Rectal smooth muscle tissue (tissue), 1 donor: Measurements from ENCODE around the gene GCFC2.

ENCODE experiments used
- H3K27ac ChIP-seq: one replicate; pipeline ENCODE4 v1.7.0; 2013; ENCODE audit warnings: low read depth, low read length, inconsistent platforms
- H3K27me3 ChIP-seq: one replicate; pipeline ENCODE4 v1.7.0; 2013; ENCODE audit warnings: low read length; ENCODE audit not compliant: control insufficient read depth, insufficient read depth
- H3K36me3 ChIP-seq: one replicate; pipeline ENCODE4 v1.7.0; 2013; ENCODE audit warnings: low read length; ENCODE audit not compliant: control insufficient read depth, insufficient read depth
- H3K4me1 ChIP-seq: one replicate; pipeline ENCODE4 v1.7.0; 2013; ENCODE audit warnings: low read length; ENCODE audit not compliant: control insufficient read depth, insufficient read depth
- H3K4me3 ChIP-seq: one replicate; pipeline ENCODE4 v1.7.0; 2013; ENCODE audit warnings: low read length
- H3K9ac ChIP-seq: one replicate; pipeline ENCODE4 v1.7.0; 2013; ENCODE audit warnings: low read length

Gene GCFC2

GRCh38 chr2:75710577-75711253 is at the start of gene GCFC2:
Gene GCFC2, minus strand, starts transcription at chr2:75710915. Its CDS starts 60 bp downstream, at chr2:75710855.
- Histone ChIP-seq H3K4me3 (peak within 1 kb of the TSS; percentile 71), H3K36me3 (peaks cover 3% of the 10 kb centered on the region), H3K9ac (peak within 1 kb of the TSS; percentile 73), H3K27ac (peak within 1 kb of the TSS; percentile 85), H3K4me1 (peaks cover 8% of the 10 kb centered on the region), H3K27me3 (no peaks in the 10 kb centered on the region)

GRCh38 chr2:75752828-75753227 is 42.1 kb upstream of the GCFC2 start:
- no peaks in the 10 kb centered on the region for H3K4me1 ChIP-seq
- H3K36me3 ChIP-seq = no peaks in the 10 kb centered on the region
- no peak overlapping the region for H3K9ac ChIP-seq
- H3K4me3 ChIP-seq = no peak overlapping the region
- no peak overlapping the region for H3K27ac ChIP-seq
- no peaks in the 10 kb centered on the region for H3K27me3 ChIP-seq

- Histone ChIP-seq H3K4me1 (no peaks in the 10 kb centered on the region), H3K4me3 (no peak overlapping the region), H3K9ac (no peak overlapping the region), H3K27me3 (no peaks in the 10 kb centered on the region), H3K27ac (no peak overlapping the region), H3K36me3 (no peaks in the 10 kb centered on the region)
Observed at GRCh38 chr2:75751824-75752468, 41.2 kb upstream of the GCFC2 start.

- Histone ChIP-seq H3K9ac (no peak overlapping the region), H3K27ac (no peak overlapping the region), H3K4me1 (no peaks in the 10 kb centered on the region), H3K27me3 (no peaks in the 10 kb centered on the region), H3K36me3 (no peaks in the 10 kb centered on the region), H3K4me3 (no peak overlapping the region)
Observed at GRCh38 chr2:75751360-75751759, 40.6 kb upstream of the GCFC2 start.

GRCh38 chr2:75737961-75738360 is 27.2 kb upstream of the GCFC2 start:
- Histone ChIP-seq H3K27ac (no peak overlapping the region), H3K27me3 (no peaks in the 10 kb centered on the region), H3K4me3 (no peak overlapping the region), H3K4me1 (no peaks in the 10 kb centered on the region), H3K36me3 (no peaks in the 10 kb centered on the region), H3K9ac (no peak overlapping the region)

GRCh38 chr2:75736276-75736675 is 25.6 kb upstream of the GCFC2 start:
- H3K36me3 ChIP-seq = no peaks in the 10 kb centered on the region

GRCh38 chr2:75729861-75730260 is 19.1 kb upstream of the GCFC2 start:
- H3K9ac ChIP-seq = no peak overlapping the region
- H3K27ac ChIP-seq = no peak overlapping the region
- H3K4me3 ChIP-seq = no peak overlapping the region
- no peaks in the 10 kb centered on the region for H3K36me3 ChIP-seq
- H3K4me1 ChIP-seq = no peaks in the 10 kb centered on the region
- no peaks in the 10 kb centered on the region for H3K27me3 ChIP-seq

More at GRCh38 chr2:75736276-75736675, 25.6 kb upstream of the GCFC2 start:
- Histone ChIP-seq H3K4me1 (no peaks in the 10 kb centered on the region), H3K27ac (no peak overlapping the region), H3K4me3 (no peak overlapping the region), H3K9ac (no peak overlapping the region), H3K27me3 (no peaks in the 10 kb centered on the region)

GRCh38 chr2:75728614-75729419 is 18.1 kb upstream of the GCFC2 start:
- H3K4me3 ChIP-seq = no peak overlapping the region
- H3K36me3 ChIP-seq = no peaks in the 10 kb centered on the region
- no peak overlapping the region for H3K9ac ChIP-seq
- H3K4me1 ChIP-seq = no peaks in the 10 kb centered on the region
- H3K27me3 ChIP-seq = no peaks in the 10 kb centered on the region
- no peak overlapping the region for H3K27ac ChIP-seq

- no peaks in the 10 kb centered on the region for H3K27me3 ChIP-seq
- H3K9ac ChIP-seq = no peak overlapping the region
- no peak overlapping the region for H3K27ac ChIP-seq
- H3K4me3 ChIP-seq = no peak overlapping the region
- no peaks in the 10 kb centered on the region for H3K4me1 ChIP-seq
- H3K36me3 ChIP-seq = no peaks in the 10 kb centered on the region
Observed at GRCh38 chr2:75722687-75723086, 12.0 kb upstream of the GCFC2 start.

GRCh38 chr2:75720525-75720924 is 9.8 kb upstream of the GCFC2 start:
- Histone ChIP-seq H3K36me3 (no peaks in the 10 kb centered on the region), H3K4me3 (no peak overlapping the region), H3K27me3 (no peaks in the 10 kb centered on the region), H3K4me1 (no peaks in the 10 kb centered on the region), H3K27ac (no peak overlapping the region), H3K9ac (no peak overlapping the region)

GRCh38 chr2:75719616-75720015 is 8.9 kb upstream of the GCFC2 start:
- no peaks in the 10 kb centered on the region for H3K36me3 ChIP-seq
- no peaks in the 10 kb centered on the region for H3K4me1 ChIP-seq
- no peak overlapping the region for H3K4me3 ChIP-seq
- no peak overlapping the region for H3K27ac ChIP-seq
- H3K9ac ChIP-seq = no peak overlapping the region
- no peaks in the 10 kb centered on the region for H3K27me3 ChIP-seq

GRCh38 chr2:75716406-75716805 is 5.7 kb upstream of the GCFC2 start:
- no peak overlapping the region for H3K27ac ChIP-seq
- H3K4me1 ChIP-seq = no peaks in the 10 kb centered on the region
- no peak overlapping the region for H3K4me3 ChIP-seq
- H3K9ac ChIP-seq = no peak overlapping the region
- H3K27me3 ChIP-seq = no peaks in the 10 kb centered on the region
- H3K36me3 ChIP-seq = no peaks in the 10 kb centered on the region
